GM12873 (cell line): ENCODE results near the gene ZCCHC8.

ENCODE experiments used
- CTCF ChIP-seq: IDR thresholded peaks from 2 replicates; pipeline ENCODE4 v1.5.1; 2012; ENCODE audit warnings: low read depth, mild to moderate bottlenecking, moderate library complexity, low read length, control low read depth; ENCODE audit not compliant: insufficient read depth; ENCODE audit errors: missing control alignments

ZCCHC8 gene

DNA sequence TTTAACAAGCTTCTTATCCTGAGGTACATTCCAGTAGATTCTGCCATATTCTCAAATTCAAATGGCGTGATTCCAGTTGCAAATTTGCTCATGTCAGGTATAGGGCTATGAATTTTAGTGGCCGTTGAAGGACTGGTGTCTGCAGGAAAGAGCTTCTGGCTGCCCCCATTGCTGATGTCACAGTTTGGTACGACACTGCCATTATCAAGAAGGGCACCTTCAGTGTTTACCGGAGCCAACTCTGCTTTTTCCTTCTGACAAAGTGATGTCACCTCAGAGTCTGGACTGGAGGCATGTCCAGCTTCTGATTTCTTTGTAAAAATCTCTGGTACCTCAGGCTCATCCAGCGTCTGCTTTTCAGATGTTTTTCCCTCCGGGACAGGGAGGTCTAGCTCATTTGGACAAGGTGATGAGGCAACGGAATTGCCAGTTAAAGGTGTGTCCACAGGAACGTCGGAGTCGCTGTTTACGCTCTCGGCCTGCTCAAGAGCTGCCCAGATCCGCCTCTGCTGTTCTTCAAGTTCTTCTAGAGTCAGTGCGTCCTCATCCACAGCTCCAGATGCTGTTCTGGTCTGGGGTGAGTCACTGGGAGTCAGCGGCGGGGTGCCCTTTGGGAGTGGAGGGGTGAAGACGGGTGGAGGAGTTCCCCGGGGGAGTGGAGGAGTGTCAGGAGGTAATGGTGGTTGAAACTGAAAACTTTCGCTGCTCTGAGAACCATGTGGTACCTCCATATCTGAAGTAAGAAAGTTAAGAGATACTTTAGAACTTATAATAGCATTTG is 27.0 kb downstream of the ZCCHC8 start:
- TF ChIP-seq CTCF = no peak

- TF ChIP-seq CTCF = peak; percentile 62
Observed at GRCh38 chr12:122471324-122472226, 29.2 kb downstream of the ZCCHC8 start.

GRCh38 chr12:122467983-122468382 is 32.7 kb downstream of the ZCCHC8 start:
- no peak for TF ChIP-seq CTCF

- no peak for TF ChIP-seq CTCF
Observed at GRCh38 chr12:122460641-122461040, 40.1 kb downstream of the ZCCHC8 start.

- no peak for TF ChIP-seq CTCF
Observed at GRCh38 chr12:122460061-122460460, 40.7 kb downstream of the ZCCHC8 start.

DNA sequence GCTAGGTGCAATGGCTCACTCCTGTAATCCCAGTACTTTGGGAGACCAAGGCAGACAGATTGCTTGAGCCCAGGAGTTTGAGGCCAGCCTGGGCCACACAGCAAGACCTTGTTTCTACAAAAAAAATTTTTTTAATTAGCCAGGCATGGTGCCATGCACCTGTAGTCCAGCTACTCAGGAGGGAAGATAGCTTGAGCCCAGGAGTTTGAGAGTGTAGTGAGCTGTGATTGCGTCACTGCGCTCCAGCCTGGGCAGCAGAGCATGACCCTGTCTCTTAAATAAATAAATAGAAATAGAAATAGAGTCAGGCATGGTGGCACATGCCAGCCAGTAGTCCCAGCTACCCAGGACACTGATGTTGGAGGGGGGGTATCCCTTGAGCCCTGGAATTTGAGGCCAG is 41.5 kb downstream of the ZCCHC8 start:
- no peak for TF ChIP-seq CTCF
